Hepatic stellate cell (primary cell): ENCODE measurements around the gene PFN4.

Experiments
- DNase-seq: peaks from one replicate; pipeline ENCODE4 v3.0.0; 2011; ENCODE audit warnings: low spot score

Gene PFN4

GRCh38 chr2:24077879-24078278 is 45.3 kb downstream of the PFN4 start:
- no peak for DNase-seq

GRCh38 chr2:24077535-24077877 is 45.6 kb downstream of the PFN4 start:
- no peak for DNase-seq

GRCh38 chr2:24076849-24077534 is 46.1 kb downstream of the PFN4 start:
- DNase-seq, result peak; percentile 14

- DNase-seq, result peak; percentile 92
Measured at GRCh38 chr2:24075915-24076848, 47.0 kb downstream of the PFN4 start, which contains the start of gene SF3B6. Gene SF3B6, minus strand, starts transcription at chr2:24076326. Its CDS starts 97 bp downstream, at chr2:24076229.

GRCh38 chr2:24075259-24075658 is 47.9 kb downstream of the PFN4 start:
- no peak for DNase-seq

- no peak for DNase-seq
Measured at GRCh38 chr2:24073816-24074215, 49.3 kb downstream of the PFN4 start.

GRCh38 chr2:24072259-24072658 is 50.9 kb downstream of the PFN4 start:
- DNase-seq, result no peak

- no peak for DNase-seq
Measured at GRCh38 chr2:24065341-24065740, 57.8 kb downstream of the PFN4 start.
